Esophagus squamous epithelium (tissue), 5 donors: Measurements from ENCODE around the gene MAN2A2. TPM values are rescaled to one million over a fixed set of nuclear protein-coding genes. Genes with fewer than 3 reads are reported as not detected.
A peak's percentile ranks its signal among the peaks of the same experiment; 100 is the strongest.
"Not testable (repeated sequence)": the region's sequence is repeated elsewhere in the genome, so short reads cannot be mapped to it uniquely, and the experiment has no call there.

Experiments
- DNase-seq: peaks from one replicate; lab custom pipeline; 2025; lab: John Stamatoyannopoulos, UW
- H3K27ac ChIP-seq, 4 donors: fragments of 200-600 bp; sonication (generic); one replicate each; pipeline ENCODE4 v1.5.1; 2016 to 2019; ENCODE audit warnings: mild to moderate bottlenecking in 1 of 4
- H3K27me3 ChIP-seq, 4 donors: fragments of 200-600 bp; sonication (generic); 1 replicate in 3 of 4; 2 replicates in 1 of 4; pipeline versions ENCODE4 v1.5.1 to v1.6.0; 2017 to 2021; ENCODE audit warnings: antibody characterized with exemption in 1 of 4
- H3K36me3 ChIP-seq, 3 donors: fragments of 200-600 bp; sonication (generic); one replicate each; pipeline ENCODE4 v1.5.1; 2016 to 2019
- H3K4me1 ChIP-seq, 3 donors: fragments of 200-600 bp; sonication (generic); one replicate each; pipeline ENCODE4 v1.5.1; 2017 to 2019
- H3K4me3 ChIP-seq, 4 donors: fragments of 200-600 bp; sonication (generic); 1 replicate in 3 of 4; 2 replicates in 1 of 4; pipeline ENCODE4 v1.5.1; 2016 to 2019; ENCODE audit warnings: mild to moderate bottlenecking in 2 of 4, moderate library complexity in 1 of 4
- H3K9me3 ChIP-seq, 3 donors: fragments of 200-600 bp; sonication (generic); one replicate each; pipeline ENCODE4 v1.5.1; 2016 to 2019
- CTCF ChIP-seq, 6 experiments: fragments of 450-650 bp in 4 of 6; fragments of 200-600 bp in 2 of 6; sonication (generic) in 2 of 6; IDR thresholded peaks; one replicate each; pipeline ENCODE4 v1.5.1; 2016 to 2019; ENCODE audit warnings: antibody characterized with exemption in 6 of 6, mild to moderate bottlenecking in 4 of 6, moderate library complexity in 4 of 6
- POLR2A ChIP-seq, 4 donors: fragments of 450-650 bp; IDR thresholded peaks; one replicate each; pipeline ENCODE4 v1.6.1; 2017; ENCODE audit warnings: antibody characterized with exemption in 4 of 4, mild to moderate bottlenecking in 4 of 4, moderate library complexity in 3 of 4
- WGBS, 2 donors: methylation state at CpG; one replicate each; pipeline ENCODE4 v1.1.5; 2018; 5-methylcytosine and 5-hydroxymethylcytosine counted together
- intact Hi-C: fragments of 100-400 bp; cut with DNase I; formaldehyde crosslinking; loops from one replicate; pipeline ENCODE4 v1.15.0; 2022
- total RNA-seq, 4 donors: library from RNA; depleted of rRNA; stranded (reverse); fragments of >200 nt; gene quantifications; one replicate each; pipeline ENCODE4 v1.1.0, GENCODE V29; 2016
- donor health status: DM: yes; HTN: yes; CAD: no.

Gene MAN2A2
- total RNA-seq, 4 donors from 2014 or later = 9.9 to 25.2 (median 12.1) TPM

- Histone ChIP-seq H3K4me3 (peak overlapping the region in 2 of 4 donors; percentile 86 to 98), H3K4me1 (peaks cover 44 to 51% (median 44%) of the 10 kb centered on the region in 3 donors), H3K27me3 (no peaks in the 10 kb centered on the region), H3K36me3 (peaks cover 23 to 36% (median 23%) of the 10 kb centered on the region in 3 donors), H3K9me3 (no peaks in the 10 kb centered on the region), H3K27ac (peak overlapping the region; percentile 17 to 97 (median 60))
- TF ChIP-seq POLR2A (IDR thresholded peaks at IDR 0.05) = no peak
- TF ChIP-seq CTCF (IDR thresholded peaks at IDR 0.05) = no peak
- intact Hi-C loops = no loop called here
- WGBS, 2 donors = 71% methylated on average over 4 of the region's 6 CpGs; no CpG with 5 or more reads in 1 of the 2 donors
- DNase-seq = no peak
Observed at GRCh38 chr15:90873488-90873997, 29.6 kb upstream of the MAN2A2 start.

GRCh38 chr15:90873998-90874605 is 29.0 kb upstream of the MAN2A2 start:
- Histone ChIP-seq H3K27me3 (no peaks in the 10 kb centered on the region), H3K27ac (peak overlapping the region; percentile 17 to 97 (median 60)), H3K9me3 (no peaks in the 10 kb centered on the region), H3K4me1 (peaks cover 38 to 45% (median 39%) of the 10 kb centered on the region in 3 donors), H3K36me3 (peaks cover 28 to 42% (median 29%) of the 10 kb centered on the region in 3 donors), H3K4me3 (peak overlapping the region in 1 of 4 donors; percentile 86)
- no peak for DNase-seq
- WGBS, 2 donors = 32% methylated on average over 14 of the region's 15 CpGs; no CpG with 5 or more reads in 1 of the 2 donors
- TF ChIP-seq CTCF (IDR thresholded peaks at IDR 0.05) (no peak), POLR2A (IDR thresholded peaks at IDR 0.05) (no peak)
- intact Hi-C loops = no loop called here

GRCh38 chr15:90874986-90875385 is 28.1 kb upstream of the MAN2A2 start:
- H3K27ac ChIP-seq, H3K9me3 ChIP-seq, H3K4me3 ChIP-seq, intact Hi-C loops, H3K27me3 ChIP-seq, DNase-seq: not testable (repeated sequence)
- H3K36me3 ChIP-seq = peaks cover 35 to 51% (median 38%) of the 10 kb centered on the region in 3 donors
- WGBS, 2 donors = 81 to 90% methylated on average over 4 to 5 of the region's 9 CpGs
- peaks cover 29 to 36% (median 30%) of the 10 kb centered on the region in 3 donors for H3K4me1 ChIP-seq

- no peak for DNase-seq
- no peak overlapping the region for H3K27ac ChIP-seq
- H3K9me3 ChIP-seq = no peaks in the 10 kb centered on the region
- intact Hi-C loops = no loop called here
- no peak overlapping the region for H3K4me3 ChIP-seq
- TF ChIP-seq POLR2A (IDR thresholded peaks at IDR 0.05) = no peak
- TF ChIP-seq CTCF (IDR thresholded peaks at IDR 0.05) = no peak
- H3K27me3 ChIP-seq = no peaks in the 10 kb centered on the region
- 90% methylated on average over 4 of the region's 12 CpGs; no CpG with 5 or more reads in 1 of the 2 donors for WGBS, 2 donors
- H3K4me1 ChIP-seq = peaks cover 23 to 31% (median 24%) of the 10 kb centered on the region in 3 donors
- peaks cover 41 to 57% (median 44%) of the 10 kb centered on the region in 3 donors for H3K36me3 ChIP-seq
Observed at GRCh38 chr15:90875549-90875981, 27.5 kb upstream of the MAN2A2 start.

- H3K4me1 ChIP-seq = peaks cover 20 to 26% (median 21%) of the 10 kb centered on the region in 3 donors
- intact Hi-C loops = no loop called here
- H3K36me3 ChIP-seq = peaks cover 41 to 61% (median 44%) of the 10 kb centered on the region in 3 donors
- TF ChIP-seq CTCF (IDR thresholded peaks at IDR 0.05) = no peak
- TF ChIP-seq POLR2A (IDR thresholded peaks at IDR 0.05) = no peak
- H3K9me3 ChIP-seq = no peaks in the 10 kb centered on the region
- WGBS, 2 donors = 95% methylated on average over 12 of the region's 20 CpGs; no CpG with 5 or more reads in 1 of the 2 donors
- no peaks in the 10 kb centered on the region for H3K27me3 ChIP-seq
- peak overlapping the region in 1 of 4 donors; percentile 3 for H3K27ac ChIP-seq
- H3K4me3 ChIP-seq = no peak overlapping the region
- DNase-seq = no peak
Observed at GRCh38 chr15:90876046-90876445, 27.1 kb upstream of the MAN2A2 start.
